Measurements from ENCODE around the gene SPAG17.

DNA sequence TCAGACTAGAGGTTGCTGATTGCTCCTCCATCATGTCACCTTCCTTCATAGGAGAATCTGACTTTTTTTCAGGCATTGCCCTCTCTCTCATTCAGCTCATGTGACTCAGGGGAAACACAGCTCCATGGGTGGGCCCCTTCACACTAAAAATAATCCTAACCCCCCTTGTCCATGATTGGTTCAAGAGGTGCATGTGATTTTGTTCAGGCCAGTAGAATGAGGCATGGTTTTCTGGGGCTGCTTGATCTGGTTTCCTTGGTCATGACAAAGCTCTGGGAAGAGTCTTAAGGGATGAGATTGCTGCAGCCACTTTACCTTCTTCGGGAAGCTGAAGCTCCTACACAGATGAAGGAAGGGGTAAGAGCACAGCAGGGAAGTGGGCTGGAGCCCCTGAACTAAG, 56.3 kb downstream of the SPAG17 start:
- TF ChIP-seq, protein P1, sequence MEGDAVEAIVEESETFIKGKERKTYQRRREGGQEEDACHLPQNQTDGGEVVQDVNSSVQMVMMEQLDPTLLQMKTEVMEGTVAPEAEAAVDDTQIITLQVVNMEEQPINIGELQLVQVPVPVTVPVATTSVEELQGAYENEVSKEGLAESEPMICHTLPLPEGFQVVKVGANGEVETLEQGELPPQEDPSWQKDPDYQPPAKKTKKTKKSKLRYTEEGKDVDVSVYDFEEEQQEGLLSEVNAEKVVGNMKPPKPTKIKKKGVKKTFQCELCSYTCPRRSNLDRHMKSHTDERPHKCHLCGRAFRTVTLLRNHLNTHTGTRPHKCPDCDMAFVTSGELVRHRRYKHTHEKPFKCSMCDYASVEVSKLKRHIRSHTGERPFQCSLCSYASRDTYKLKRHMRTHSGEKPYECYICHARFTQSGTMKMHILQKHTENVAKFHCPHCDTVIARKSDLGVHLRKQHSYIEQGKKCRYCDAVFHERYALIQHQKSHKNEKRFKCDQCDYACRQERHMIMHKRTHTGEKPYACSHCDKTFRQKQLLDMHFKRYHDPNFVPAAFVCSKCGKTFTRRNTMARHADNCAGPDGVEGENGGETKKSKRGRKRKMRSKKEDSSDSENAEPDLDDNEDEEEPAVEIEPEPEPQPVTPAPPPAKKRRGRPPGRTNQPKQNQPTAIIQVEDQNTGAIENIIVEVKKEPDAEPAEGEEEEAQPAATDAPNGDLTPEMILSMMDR (IDR thresholded peaks at IDR 0.05; ENCODE audit: poor library complexity) = no peak
- no peak for TF ChIP-seq EZH2 (IDR thresholded peaks at IDR 0.05; ENCODE audit: borderline replicate concordance)

Measured in hepatocyte (in vitro differentiated cells).